Measurements from ENCODE around the gene XPC. TPM values are rescaled to one million over a fixed set of nuclear protein-coding genes. Genes with fewer than 3 reads are reported as not detected.

The XPC gene
- total and polyA plus RNA-seq, 2 of the 8 experiments (the other 6 are each of a cell fraction or from before 2014, with no cell fraction given): 8.8 to 27.3 TPM

DNA sequence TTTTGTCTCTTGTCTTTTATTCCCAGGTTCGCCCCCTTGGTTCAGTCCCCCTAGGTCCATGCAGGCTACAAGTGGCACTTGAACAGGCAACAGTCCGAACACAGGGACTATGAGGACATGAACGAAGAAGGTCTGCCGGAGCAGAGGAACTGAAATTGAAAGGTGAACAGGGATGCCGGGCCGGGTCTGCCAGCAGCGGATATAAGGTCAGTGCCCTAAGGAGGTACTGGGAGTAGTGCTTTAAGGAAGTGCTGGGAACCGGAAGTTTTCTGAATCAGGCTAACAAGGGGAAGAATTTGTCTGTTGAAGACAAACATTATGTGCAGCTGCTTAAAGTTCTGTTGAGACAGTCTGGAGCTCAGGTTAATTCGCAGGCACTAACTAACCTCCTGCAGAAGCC, 47.0 kb upstream of the XPC start (continued):
- TF ChIP-seq, protein P1, sequence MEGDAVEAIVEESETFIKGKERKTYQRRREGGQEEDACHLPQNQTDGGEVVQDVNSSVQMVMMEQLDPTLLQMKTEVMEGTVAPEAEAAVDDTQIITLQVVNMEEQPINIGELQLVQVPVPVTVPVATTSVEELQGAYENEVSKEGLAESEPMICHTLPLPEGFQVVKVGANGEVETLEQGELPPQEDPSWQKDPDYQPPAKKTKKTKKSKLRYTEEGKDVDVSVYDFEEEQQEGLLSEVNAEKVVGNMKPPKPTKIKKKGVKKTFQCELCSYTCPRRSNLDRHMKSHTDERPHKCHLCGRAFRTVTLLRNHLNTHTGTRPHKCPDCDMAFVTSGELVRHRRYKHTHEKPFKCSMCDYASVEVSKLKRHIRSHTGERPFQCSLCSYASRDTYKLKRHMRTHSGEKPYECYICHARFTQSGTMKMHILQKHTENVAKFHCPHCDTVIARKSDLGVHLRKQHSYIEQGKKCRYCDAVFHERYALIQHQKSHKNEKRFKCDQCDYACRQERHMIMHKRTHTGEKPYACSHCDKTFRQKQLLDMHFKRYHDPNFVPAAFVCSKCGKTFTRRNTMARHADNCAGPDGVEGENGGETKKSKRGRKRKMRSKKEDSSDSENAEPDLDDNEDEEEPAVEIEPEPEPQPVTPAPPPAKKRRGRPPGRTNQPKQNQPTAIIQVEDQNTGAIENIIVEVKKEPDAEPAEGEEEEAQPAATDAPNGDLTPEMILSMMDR (IDR thresholded peaks at IDR 0.05; ENCODE audit: control extremely low read depth in 1 of 3, insufficient read depth in 1 of 3, low read depth in 1 of 3, low read length in 3 of 3): no peak
- TF ChIP-seq, protein P2, sequence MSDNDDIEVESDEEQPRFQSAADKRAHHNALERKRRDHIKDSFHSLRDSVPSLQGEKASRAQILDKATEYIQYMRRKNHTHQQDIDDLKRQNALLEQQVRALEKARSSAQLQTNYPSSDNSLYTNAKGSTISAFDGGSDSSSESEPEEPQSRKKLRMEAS (IDR thresholded peaks at IDR 0.05): no peak
- TF ChIP-seq JUND (IDR thresholded peaks at IDR 0.05; ENCODE audit: low read length) (no peak), NRF1 (IDR thresholded peaks at IDR 0.05; ENCODE audit: low read depth, low read length) (no peak), YY1 (IDR thresholded peaks at IDR 0.05; ENCODE audit: low read depth, low read length) (no peak), CBX8 (IDR thresholded peaks at IDR 0.05; ENCODE audit: borderline replicate concordance, low read depth, low read length) (no peak)

All from H1 (cell line).